Measurements from ENCODE around the gene ALOXE3. TPM values are rescaled to one million over a fixed set of nuclear protein-coding genes. Genes with fewer than 3 reads are reported as not detected.

ALOXE3 gene
- total and polyA plus RNA-seq, 2 of the 8 experiments (the other 6 are each of a cell fraction or from before 2014, with no cell fraction given), result 0.26 TPM; not detected in 1

DNA sequence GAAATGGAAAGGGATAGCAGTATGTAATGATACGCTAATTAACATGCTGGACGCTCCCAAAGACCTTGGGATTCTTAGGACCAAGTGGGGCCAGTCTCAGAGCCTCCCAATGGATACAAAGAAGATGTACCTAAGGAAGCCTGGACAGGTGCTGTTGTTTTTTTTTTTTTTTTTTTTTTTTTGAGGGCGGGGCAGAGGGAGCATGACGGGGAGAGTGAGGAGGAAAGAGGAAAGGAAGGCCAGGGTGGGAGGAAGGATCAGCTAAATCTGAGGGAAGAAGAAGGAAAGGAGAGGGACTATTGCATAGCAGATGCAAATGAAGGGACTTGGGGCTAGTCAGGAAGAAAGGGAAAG is 41.9 kb upstream of the ALOXE3 start:
- Histone ChIP-seq H3K27me3 (replicated peaks in 1 of 4; ENCODE audit: control insufficient read depth in 3 of 4, extremely low read depth in 1 of 4, insufficient read depth in 3 of 4, low read length in 3 of 4) (no peaks in the 10 kb centered on the region), H3K9ac (replicated peaks in 1 of 4; ENCODE audit: extremely low read depth in 1 of 4, low read depth in 3 of 4, low read length in 3 of 4) (no peak overlapping the region), H2BK5ac (ENCODE audit: low read depth, low read length) (no peak overlapping the region), H2AK5ac (ENCODE audit: low read depth, low read length) (no peak overlapping the region), H2BK20ac (ENCODE audit: low read length) (no peak overlapping the region), H3K56ac (replicated peaks; ENCODE audit: insufficient read length, low read depth, low read length) (no peak overlapping the region), H2AFZ (ENCODE audit: low read length) (no peak overlapping the region), H3K27ac (ENCODE audit: low read depth, low read length) (no peak overlapping the region), H3K4me2 (ENCODE audit: insufficient read depth in 1 of 2, low read depth in 2 of 2, low read length in 2 of 2) (no peak overlapping the region; a peak in 1 of 4 replicates), H3K79me2 (ENCODE audit: control insufficient read depth in 1 of 2, insufficient read depth in 2 of 2, low read length in 2 of 2) (peaks cover 0 to 15% of the 10 kb centered on the region in 2 experiments; a peak in 2 of 4 replicates), H4K5ac (ENCODE audit: insufficient read length, low read depth, low read length) (no peak overlapping the region), H3K9me3 (ENCODE audit: insufficient read depth in 2 of 2, low read depth in 1 of 2, low read length in 1 of 2) (no peaks in the 10 kb centered on the region), H3K4me3 (ENCODE audit: extremely low read depth in 1 of 4, insufficient read depth in 2 of 4, low read depth in 3 of 4, low read length in 4 of 4) (no peak overlapping the region), H2BK15ac (ENCODE audit: low read length) (no peak overlapping the region), H3K14ac (ENCODE audit: insufficient read length) (no peak overlapping the region), H2BK120ac (replicated peaks; ENCODE audit: low read depth, low read length) (no peak overlapping the region), H3K4ac (replicated peaks; ENCODE audit: insufficient read length, low read depth, low read length) (no peak overlapping the region), H3K79me1 (ENCODE audit: low read depth, low read length) (peaks cover 8% of the 10 kb centered on the region), H3K23me2 (ENCODE audit: low read depth, low read length) (peaks cover 24% of the 10 kb centered on the region), H4K20me1 (replicated peaks in 1 of 2; ENCODE audit: control insufficient read depth in 1 of 2, insufficient read depth in 2 of 2, low read length in 2 of 2) (peaks cover 8 to 9% of the 10 kb centered on the region in 2 experiments), H4K91ac (replicated peaks; ENCODE audit: insufficient read length, low read length) (no peak overlapping the region), H4K8ac (ENCODE audit: extremely low read depth, insufficient read depth, low read length) (no peak overlapping the region), H3K18ac (ENCODE audit: extremely low read depth, low read length) (no peak overlapping the region), H3K36me3 (ENCODE audit: control insufficient read depth in 2 of 4, insufficient read depth in 4 of 4, low read length in 3 of 4) (peaks cover 0 to 10% (median 5%) of the 10 kb centered on the region in 4 experiments; a peak in 6 of 8 replicates), H2BK12ac (ENCODE audit: low read depth, low read length) (no peak overlapping the region), H3K23ac (ENCODE audit: insufficient read length) (no peak overlapping the region), H3K4me1 (replicated peaks in 1 of 4; ENCODE audit: control insufficient read depth in 3 of 4, insufficient read depth in 4 of 4, low read length in 3 of 4) (peaks cover 10 to 35% (median 25%) of the 10 kb centered on the region in 4 experiments)
- WGBS, 2 experiments (ENCODE audit: extremely low coverage in 1 of 2, insufficient coverage in 1 of 2, insufficient read length in 1 of 2, insufficient replicate concordance in 2 of 2, low coverage in 1 of 2, low lambda C conversion rate in 2 of 2, missing lambda C conversion rate in 1 of 2), result 63% methylated on average over 2 of the region's 4 CpGs; no CpG with 5 or more reads in 1 of the 2 experiments
- TF ChIP-seq POLR2AphosphoS5 (IDR thresholded peaks at IDR 0.05; ENCODE audit: low read depth, low read length), result no peak
- no peak for TF ChIP-seq SUZ12 (IDR thresholded peaks at IDR 0.05; ENCODE audit: low read length)
- no peak for TF ChIP-seq SIX5 (IDR thresholded peaks at IDR 0.05; ENCODE audit: low read depth, low read length)
- TF ChIP-seq, protein P1, sequence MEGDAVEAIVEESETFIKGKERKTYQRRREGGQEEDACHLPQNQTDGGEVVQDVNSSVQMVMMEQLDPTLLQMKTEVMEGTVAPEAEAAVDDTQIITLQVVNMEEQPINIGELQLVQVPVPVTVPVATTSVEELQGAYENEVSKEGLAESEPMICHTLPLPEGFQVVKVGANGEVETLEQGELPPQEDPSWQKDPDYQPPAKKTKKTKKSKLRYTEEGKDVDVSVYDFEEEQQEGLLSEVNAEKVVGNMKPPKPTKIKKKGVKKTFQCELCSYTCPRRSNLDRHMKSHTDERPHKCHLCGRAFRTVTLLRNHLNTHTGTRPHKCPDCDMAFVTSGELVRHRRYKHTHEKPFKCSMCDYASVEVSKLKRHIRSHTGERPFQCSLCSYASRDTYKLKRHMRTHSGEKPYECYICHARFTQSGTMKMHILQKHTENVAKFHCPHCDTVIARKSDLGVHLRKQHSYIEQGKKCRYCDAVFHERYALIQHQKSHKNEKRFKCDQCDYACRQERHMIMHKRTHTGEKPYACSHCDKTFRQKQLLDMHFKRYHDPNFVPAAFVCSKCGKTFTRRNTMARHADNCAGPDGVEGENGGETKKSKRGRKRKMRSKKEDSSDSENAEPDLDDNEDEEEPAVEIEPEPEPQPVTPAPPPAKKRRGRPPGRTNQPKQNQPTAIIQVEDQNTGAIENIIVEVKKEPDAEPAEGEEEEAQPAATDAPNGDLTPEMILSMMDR (IDR thresholded peaks at IDR 0.05; ENCODE audit: control extremely low read depth in 1 of 3, insufficient read depth in 1 of 3, low read depth in 1 of 3, low read length in 3 of 3), result no peak
- TF ChIP-seq KDM1A (IDR thresholded peaks at IDR 0.05; ENCODE audit: borderline replicate concordance, low read length), result no peak
- no peak for TF ChIP-seq TBP (IDR thresholded peaks at IDR 0.05; ENCODE audit: low read depth, low read length)
- TF ChIP-seq NANOG (IDR thresholded peaks at IDR 0.05; ENCODE audit: insufficient read depth, low read depth, low read length, poor library complexity, severe bottlenecking), result no peak
- TF ChIP-seq CHD1 (IDR thresholded peaks at IDR 0.05; ENCODE audit: low read depth, low read length), result no peak
- TF ChIP-seq, protein P2, sequence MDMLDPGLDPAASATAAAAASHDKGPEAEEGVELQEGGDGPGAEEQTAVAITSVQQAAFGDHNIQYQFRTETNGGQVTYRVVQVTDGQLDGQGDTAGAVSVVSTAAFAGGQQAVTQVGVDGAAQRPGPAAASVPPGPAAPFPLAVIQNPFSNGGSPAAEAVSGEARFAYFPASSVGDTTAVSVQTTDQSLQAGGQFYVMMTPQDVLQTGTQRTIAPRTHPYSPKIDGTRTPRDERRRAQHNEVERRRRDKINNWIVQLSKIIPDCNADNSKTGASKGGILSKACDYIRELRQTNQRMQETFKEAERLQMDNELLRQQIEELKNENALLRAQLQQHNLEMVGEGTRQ (IDR thresholded peaks at IDR 0.05; ENCODE audit: low read length), result no peak
- TF ChIP-seq ASH2L (IDR thresholded peaks at IDR 0.05; ENCODE audit: low read length), result no peak
- DNase-seq (ENCODE audit: low read depth in 1 of 2, low spot score in 2 of 2) (no peak), FAIRE-seq (no peak)
- ChIA-PET POLR2A (ENCODE audit: partially characterized antibody) (interaction anchor here (1.2 to 15.7 kb wide), 6 partner anchors 9 to 40 kb away, joined by 3 to 289 read pairs (median 4); partner anchors contain the start of gene TMEM107), CTCF (ENCODE audit: partially characterized antibody) (interaction anchor here (0.7 to 10.3 kb wide), 5 partner anchors 10 to 40 kb away, joined by 3 to 133 read pairs (median 4); partner anchors contain the start of gene ALOXE3)

All from H1 (cell line).